HG03066 (cell line): ENCODE measurements around the gene MRPL4.
"Not testable (repeated sequence)": the region's sequence is repeated elsewhere in the genome, so short reads cannot be mapped to it uniquely, and the experiment has no call there.

Experiments
- ATAC-seq: cut with Tn5 transposase; IDR thresholded peaks from one replicate; pipeline ENCODE4 v1.9.1; 2021; ENCODE audit warnings: low read depth; ENCODE audit not compliant: unreplicated experiment

MRPL4 gene

GRCh38 chr19:10259162-10259905, 7.3 kb downstream of the MRPL4 start:
- ATAC-seq, result no peak

GRCh38 chr19:10260141-10260584, 8.1 kb downstream of the MRPL4 start:
- no peak for ATAC-seq

GRCh38 chr19:10262771-10263170, 10.8 kb downstream of the MRPL4 start:
- ATAC-seq, result no peak

GRCh38 chr19:10266706-10267105, 14.7 kb downstream of the MRPL4 start:
- no peak for ATAC-seq

GRCh38 chr19:10268071-10268470, 16.1 kb downstream of the MRPL4 start:
- no peak for ATAC-seq

GRCh38 chr19:10269333-10270179, 17.5 kb downstream of the MRPL4 start:
- no peak for ATAC-seq

- ATAC-seq, result no peak
Observed at GRCh38 chr19:10270180-10270615, 18.2 kb downstream of the MRPL4 start.

GRCh38 chr19:10270616-10271394, 18.8 kb downstream of the MRPL4 start, which contains the start of gene ICAM1:
TSS of gene ICAM1 (plus strand) at chr19:10271120. CDS start at chr19:10271160, 40 bp downstream.
- ATAC-seq, result no peak

GRCh38 chr19:10271543-10272086, 19.6 kb downstream of the MRPL4 start:
- ATAC-seq, result no peak

GRCh38 chr19:10274589-10274988, 22.6 kb downstream of the MRPL4 start:
- ATAC-seq, result no peak

GRCh38 chr19:10277795-10278589, 26.0 kb downstream of the MRPL4 start:
- ATAC-seq, result no peak

GRCh38 chr19:10278935-10279334, 26.9 kb downstream of the MRPL4 start:
- ATAC-seq, result no peak

GRCh38 chr19:10279737-10280442, 27.9 kb downstream of the MRPL4 start:
- no peak for ATAC-seq

GRCh38 chr19:10282043-10282442, 30.0 kb downstream of the MRPL4 start:
- ATAC-seq, result not testable (repeated sequence)

- ATAC-seq, result no peak
Observed at GRCh38 chr19:10283301-10284064, 31.5 kb downstream of the MRPL4 start.

- no peak for ATAC-seq
Observed at GRCh38 chr19:10284065-10284959, 32.3 kb downstream of the MRPL4 start.

- ATAC-seq, result no peak
Observed at GRCh38 chr19:10284960-10285278, 32.9 kb downstream of the MRPL4 start.

- ATAC-seq, result no peak
Observed at GRCh38 chr19:10285393-10285792, 33.4 kb downstream of the MRPL4 start.
